Hematopoietic multipotent progenitor cell treated with erythropoietin and hydrocortisone succinate and interleukin-3 and kit ligand, for 8 days (in vitro differentiated cells): ENCODE results near the gene IGHMBP2.
A peak's percentile ranks its signal among the peaks of the same experiment; 100 is the strongest.
"Not testable (repeated sequence)": the region's sequence is repeated elsewhere in the genome, so short reads cannot be mapped to it uniquely, and the experiment has no call there.

Experiments
- DNase-seq: peaks from one replicate; pipeline ENCODE4 v3.0.0-alpha.2; 2015

IGHMBP2 gene

GRCh38 chr11:68903288-68904247 is at the start of gene IGHMBP2, which contains the start of gene MRPL21:
Gene IGHMBP2 (plus strand): TSS chr11:68903891. CDS start chr11:68903953, 62 bp downstream.
Gene MRPL21 (minus strand): TSS chr11:68903832. CDS start chr11:68903810, 22 bp downstream.
- peak; percentile 81 for DNase-seq

GRCh38 chr11:68854273-68854958 is 49.3 kb upstream of the IGHMBP2 start:
- DNase-seq, result no peak

- DNase-seq, result peak; percentile 55
These were observed 48.3 kb upstream of the IGHMBP2 start for GRCh38 chr11:68855205-68855981.

GRCh38 chr11:68856425-68857030 is 47.2 kb upstream of the IGHMBP2 start:
- DNase-seq, result not testable (repeated sequence)

- DNase-seq, result no peak
These were observed 46.6 kb upstream of the IGHMBP2 start for GRCh38 chr11:68857037-68857586.

GRCh38 chr11:68859123-68859522 is 44.6 kb upstream of the IGHMBP2 start:
- DNase-seq, result no peak

- DNase-seq, result no peak
These were observed 41.3 kb upstream of the IGHMBP2 start for GRCh38 chr11:68862421-68862820.

GRCh38 chr11:68863553-68864265 is 40.0 kb upstream of the IGHMBP2 start:
- DNase-seq, result no peak

GRCh38 chr11:68865241-68865640 is 38.5 kb upstream of the IGHMBP2 start:
- no peak for DNase-seq

GRCh38 chr11:68867066-68867465 is 36.6 kb upstream of the IGHMBP2 start:
- no peak for DNase-seq

- no peak for DNase-seq
These were observed 35.4 kb upstream of the IGHMBP2 start for GRCh38 chr11:68868221-68868835.

GRCh38 chr11:68870470-68870869 is 33.2 kb upstream of the IGHMBP2 start:
- DNase-seq, result no peak

GRCh38 chr11:68872216-68873003 is 31.3 kb upstream of the IGHMBP2 start:
- no peak for DNase-seq

GRCh38 chr11:68878022-68878421 is 25.7 kb upstream of the IGHMBP2 start:
- DNase-seq, result no peak

GRCh38 chr11:68880851-68881250 is 22.8 kb upstream of the IGHMBP2 start:
- no peak for DNase-seq

- no peak for DNase-seq
These were observed 22.4 kb upstream of the IGHMBP2 start for GRCh38 chr11:68881320-68881719.

GRCh38 chr11:68882391-68882790 is 21.3 kb upstream of the IGHMBP2 start:
- no peak for DNase-seq

- DNase-seq, result not testable (repeated sequence)
These were observed 18.9 kb upstream of the IGHMBP2 start for GRCh38 chr11:68884827-68885226.

GRCh38 chr11:68889948-68890446 is 13.7 kb upstream of the IGHMBP2 start:
- DNase-seq, result no peak
